Mammary epithelial cell (primary cell): ENCODE data around the gene CNIH3.

Experiments used
- EZH2 ChIP-seq: IDR thresholded peaks from 2 replicates; pipeline ENCODE4 v1.6.1; 2012; ENCODE audit warnings: low read length, inconsistent platforms, borderline replicate concordance
- TF ChIP-seq, protein P1 (sequence below), 2 donors: IDR thresholded peaks in 1 of 2; conservative IDR thresholded peaks in 1 of 2; 2 replicates each; pipeline ENCODE4 v1.5.1; 2011 to 2012; ENCODE audit warnings: inconsistent platforms in 2 of 2, low read length in 2 of 2, mild to moderate bottlenecking in 2 of 2, control low read depth in 1 of 2, low read depth in 1 of 2; ENCODE audit not compliant: insufficient read depth in 1 of 2; ENCODE audit errors: extremely low read depth in 1 of 2

DNA sequence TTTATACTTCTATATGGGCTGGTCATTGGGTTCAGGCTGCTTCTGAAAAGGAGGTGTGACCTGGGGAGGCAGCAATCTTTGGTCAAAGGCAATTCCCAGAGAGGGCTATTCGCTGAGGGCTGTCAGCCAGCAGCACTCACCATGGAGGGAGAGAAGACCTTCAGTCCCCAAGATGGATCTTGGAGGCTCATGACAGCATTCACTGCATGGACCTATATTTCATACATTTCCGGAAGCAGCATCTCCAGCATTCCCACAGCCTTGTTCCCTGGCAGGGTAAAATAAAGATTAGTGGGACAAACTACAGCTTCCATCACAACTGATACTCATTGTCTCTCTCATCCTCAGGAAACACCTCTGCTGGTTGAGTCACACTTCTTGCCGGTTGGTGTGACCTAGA, 146.6 kb downstream of the CNIH3 start:
- TF ChIP-seq, protein P1, sequence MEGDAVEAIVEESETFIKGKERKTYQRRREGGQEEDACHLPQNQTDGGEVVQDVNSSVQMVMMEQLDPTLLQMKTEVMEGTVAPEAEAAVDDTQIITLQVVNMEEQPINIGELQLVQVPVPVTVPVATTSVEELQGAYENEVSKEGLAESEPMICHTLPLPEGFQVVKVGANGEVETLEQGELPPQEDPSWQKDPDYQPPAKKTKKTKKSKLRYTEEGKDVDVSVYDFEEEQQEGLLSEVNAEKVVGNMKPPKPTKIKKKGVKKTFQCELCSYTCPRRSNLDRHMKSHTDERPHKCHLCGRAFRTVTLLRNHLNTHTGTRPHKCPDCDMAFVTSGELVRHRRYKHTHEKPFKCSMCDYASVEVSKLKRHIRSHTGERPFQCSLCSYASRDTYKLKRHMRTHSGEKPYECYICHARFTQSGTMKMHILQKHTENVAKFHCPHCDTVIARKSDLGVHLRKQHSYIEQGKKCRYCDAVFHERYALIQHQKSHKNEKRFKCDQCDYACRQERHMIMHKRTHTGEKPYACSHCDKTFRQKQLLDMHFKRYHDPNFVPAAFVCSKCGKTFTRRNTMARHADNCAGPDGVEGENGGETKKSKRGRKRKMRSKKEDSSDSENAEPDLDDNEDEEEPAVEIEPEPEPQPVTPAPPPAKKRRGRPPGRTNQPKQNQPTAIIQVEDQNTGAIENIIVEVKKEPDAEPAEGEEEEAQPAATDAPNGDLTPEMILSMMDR (conservative IDR thresholded peaks at IDR 0.05 in 1 of 2, IDR thresholded peaks at IDR 0.05 in 1 of 2; ENCODE audit: extremely low read depth in 1 of 2, insufficient read depth in 1 of 2, low read depth in 1 of 2, low read length in 2 of 2), result no peak
- no peak for TF ChIP-seq EZH2
